ENCODE measurements around the gene TMEM72. TPM values are rescaled to one million over a fixed set of nuclear protein-coding genes. Genes with fewer than 3 reads are reported as not detected.
A peak's percentile ranks its signal among the peaks of the same experiment; 100 is the strongest.

Gene TMEM72
- total and polyA plus RNA-seq, 2 of the 13 experiments (the other 11 are each of a cell fraction or from before 2014, with no cell fraction given): 0.04 TPM; not detected in 1

GRCh38 chr10:44968500-44969400 lies 57.6 kb downstream of the TMEM72 start (continued):
- TF ChIP-seq ZNF646 (CRISPR knock-in tag; IDR thresholded peaks at IDR 0.05) (peak; percentile 71), ZBTB3 (CRISPR knock-in tag; IDR thresholded peaks at IDR 0.05; ENCODE audit: borderline replicate concordance, low read depth) (no peak), TFDP1 (CRISPR knock-in tag; IDR thresholded peaks at IDR 0.05; ENCODE audit: borderline replicate concordance) (no peak), ARNT2 (CRISPR knock-in tag; IDR thresholded peaks at IDR 0.05; ENCODE audit: low read depth) (no peak), ZNF841 (CRISPR knock-in tag; IDR thresholded peaks at IDR 0.05; ENCODE audit: borderline replicate concordance) (no peak), AGO1 (IDR thresholded peaks at IDR 0.05; ENCODE audit: low read depth, low read length, poor library complexity, severe bottlenecking) (peak; percentile 47), HMG20A (CRISPR knock-in tag; IDR thresholded peaks at IDR 0.05; ENCODE audit: borderline replicate concordance) (no peak), PBX3 (CRISPR knock-in tag; IDR thresholded peaks at IDR 0.05; ENCODE audit: borderline replicate concordance) (no peak), NFKB2 (CRISPR knock-in tag; IDR thresholded peaks at IDR 0.05; ENCODE audit: borderline replicate concordance) (no peak)
